Fibroblast of lung (primary cell): Measurements from ENCODE around the gene CYP2S1. TPM values are rescaled to one million over a fixed set of nuclear protein-coding genes. Genes with fewer than 3 reads are reported as not detected.

Experiments
- DNase-seq, 2 donors: peaks; one replicate each; pipeline versions ENCODE4 v3.0.0 to v3.0.0-alpha.2; 2010; ENCODE audit warnings: low read depth in 2 of 2
- H2AFZ ChIP-seq: 2 replicates; pipeline ENCODE4 v1.5.1; 2012; ENCODE audit warnings: low read length, control low read depth, inconsistent platforms
- H3K27ac ChIP-seq: 2 replicates; pipeline ENCODE4 v1.5.1; 2011; ENCODE audit warnings: low read length, control low read depth; ENCODE audit not compliant: insufficient read depth
- H3K27me3 ChIP-seq: 2 replicates; pipeline ENCODE4 v1.5.1; 2011; ENCODE audit warnings: mild to moderate bottlenecking, low read length; ENCODE audit not compliant: control insufficient read depth, insufficient read depth
- H3K36me3 ChIP-seq: 2 replicates; pipeline ENCODE4 v1.5.1; 2011; ENCODE audit warnings: low read length; ENCODE audit not compliant: control insufficient read depth, insufficient read depth
- H3K4me1 ChIP-seq: 2 replicates; pipeline ENCODE4 v1.5.1; 2011; ENCODE audit warnings: low read length; ENCODE audit not compliant: control insufficient read depth, insufficient read depth; ENCODE audit errors: extremely low read depth
- H3K4me2 ChIP-seq: 2 replicates; pipeline ENCODE4 v1.5.1; 2011; ENCODE audit warnings: low read length, control low read depth; ENCODE audit not compliant: insufficient read depth; ENCODE audit errors: extremely low read depth
- H3K4me3 ChIP-seq, 4 experiments: fragments of 200-600 bp in 1 of 4; sonication (generic) in 1 of 4; replicated peaks in 1 of 4; 2 replicates each; pipeline ENCODE4 v1.5.1; 2011 to 2016; ENCODE audit warnings: low read length in 4 of 4, low read depth in 3 of 4, mild to moderate bottlenecking in 3 of 4, control low read depth in 2 of 4, inconsistent platforms in 1 of 4, mixed read lengths in 1 of 4; ENCODE audit not compliant: insufficient read depth in 1 of 4; ENCODE audit errors: control extremely low read depth in 1 of 4
- H3K79me2 ChIP-seq: 2 replicates; pipeline ENCODE4 v1.5.1; 2012; ENCODE audit warnings: mild to moderate bottlenecking, low read length, inconsistent platforms; ENCODE audit not compliant: control insufficient read depth, insufficient read depth
- H3K9ac ChIP-seq: 2 replicates; pipeline ENCODE4 v1.5.1; 2011; ENCODE audit warnings: mild to moderate bottlenecking, low read length, control low read depth; ENCODE audit not compliant: insufficient read depth
- H3K9me3 ChIP-seq: 2 replicates; pipeline ENCODE4 v1.5.1; 2012; ENCODE audit warnings: low read depth, low read length; ENCODE audit not compliant: control insufficient read depth, insufficient read depth
- H4K20me1 ChIP-seq: 2 replicates; pipeline ENCODE4 v1.5.1; 2011; ENCODE audit warnings: low read length; ENCODE audit not compliant: control insufficient read depth, insufficient read depth; ENCODE audit errors: extremely low read depth
- CTCF ChIP-seq, 2 donors: IDR thresholded peaks in 1 of 2; conservative IDR thresholded peaks in 1 of 2; 1 replicate in 1 of 2; 2 replicates in 1 of 2; pipeline ENCODE4 v1.5.1; 2011 to 2012; ENCODE audit warnings: low read length in 2 of 2, control low read depth in 1 of 2, inconsistent platforms in 1 of 2, low read depth in 1 of 2, mild to moderate bottlenecking in 1 of 2
- EZH2 ChIP-seq: IDR thresholded peaks from 2 replicates; pipeline ENCODE4 v1.5.1; 2012; ENCODE audit warnings: low read length, control low read depth, mild to moderate bottlenecking; ENCODE audit errors: missing control alignments
- polyA plus RNA-seq, 2 donors: library from polyadenylated mRNA; depleted of rRNA in 1 of 2; stranded (reverse) in 1 of 2; unstranded in 1 of 2; fragments of >200 nt; gene quantifications; 2 replicates each; pipeline ENCODE4 v1.2.1, GENCODE V29; 2011 to 2012; ENCODE audit warnings: missing spikeins in 1 of 2
- total RNA-seq: library from RNA; depleted of rRNA; stranded (reverse); fragments of >200 nt; gene quantifications from 2 replicates; pipeline ENCODE4 v1.2.1, GENCODE V29; 2014

CYP2S1 gene
- total and polyA plus RNA-seq, 2 donors (not counting 1 experiment from before 2014, with no cell fraction given) = 0.93 to 3.5 TPM

GRCh38 chr19:41186971-41187883 lies 5.8 kb upstream of the CYP2S1 start:
- Histone ChIP-seq H4K20me1 (no peaks in the 10 kb centered on the region), H3K4me3 (no peak overlapping the region), H3K27ac (no peak overlapping the region), H3K36me3 (no peaks in the 10 kb centered on the region), H3K9me3 (no peaks in the 10 kb centered on the region), H3K79me2 (no peaks in the 10 kb centered on the region), H3K4me1 (no peaks in the 10 kb centered on the region), H2AFZ (no peak overlapping the region), H3K27me3 (peaks cover 3% of the 10 kb centered on the region), H3K9ac (no peak overlapping the region), H3K4me2 (no peak overlapping the region)
- TF ChIP-seq CTCF (conservative IDR thresholded peaks at IDR 0.05 in 1 of 2, IDR thresholded peaks at IDR 0.05 in 1 of 2; ENCODE audit: low read depth in 1 of 2, low read length in 2 of 2) (no peak), EZH2 (no peak)
- no peak for DNase-seq

DNA sequence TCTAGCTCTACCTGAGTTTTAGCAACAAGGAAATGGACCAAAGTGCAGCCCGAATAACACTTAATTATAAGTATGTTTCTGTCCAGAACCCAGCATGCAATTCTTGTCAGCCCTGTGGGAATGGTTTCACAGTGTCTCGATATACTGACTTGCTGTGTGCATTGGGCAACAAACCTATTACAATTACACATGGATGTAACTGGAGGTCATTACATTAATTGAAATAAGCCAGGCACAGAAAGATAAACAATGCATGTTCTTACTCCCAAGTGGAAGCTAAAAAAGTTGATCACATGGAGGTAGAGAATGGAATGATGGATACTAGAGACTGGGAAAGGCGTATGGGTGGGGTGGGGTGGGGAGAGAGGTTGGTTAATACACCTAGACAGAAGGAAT lies 5.1 kb upstream of the CYP2S1 start:
- Histone ChIP-seq H3K4me3 (no peak overlapping the region), H2AFZ (no peak overlapping the region), H3K27me3 (peaks cover 3% of the 10 kb centered on the region), H4K20me1 (no peaks in the 10 kb centered on the region), H3K4me2 (no peak overlapping the region), H3K79me2 (no peaks in the 10 kb centered on the region), H3K36me3 (no peaks in the 10 kb centered on the region), H3K9me3 (no peaks in the 10 kb centered on the region), H3K4me1 (peaks cover 3% of the 10 kb centered on the region), H3K27ac (no peak overlapping the region), H3K9ac (no peak overlapping the region)
- no peak for DNase-seq
- TF ChIP-seq EZH2 = no peak
- no peak for TF ChIP-seq CTCF (conservative IDR thresholded peaks at IDR 0.05 in 1 of 2, IDR thresholded peaks at IDR 0.05 in 1 of 2; ENCODE audit: low read depth in 1 of 2, low read length in 2 of 2)

GRCh38 chr19:41189425-41190065 lies 3.5 kb upstream of the CYP2S1 start:
- Histone ChIP-seq H3K4me1 (peaks cover 3% of the 10 kb centered on the region), H2AFZ (no peak overlapping the region), H3K27me3 (peaks cover 3% of the 10 kb centered on the region), H3K79me2 (peaks cover 2% of the 10 kb centered on the region), H3K27ac (no peak overlapping the region), H3K4me3 (no peak overlapping the region), H3K4me2 (no peak overlapping the region), H3K9ac (no peak overlapping the region), H3K36me3 (no peaks in the 10 kb centered on the region), H3K9me3 (no peaks in the 10 kb centered on the region), H4K20me1 (no peaks in the 10 kb centered on the region)
- TF ChIP-seq EZH2 (no peak), CTCF (conservative IDR thresholded peaks at IDR 0.05 in 1 of 2, IDR thresholded peaks at IDR 0.05 in 1 of 2; ENCODE audit: low read depth in 1 of 2, low read length in 2 of 2) (no peak)
- no peak for DNase-seq
